H1 (cell line): ENCODE measurements around the gene USP37.

Source experiments
- CHD1 ChIP-seq: IDR thresholded peaks from 2 replicates; pipeline ENCODE4 v1.6.1; 2012; ENCODE audit warnings: low read depth, low read length, improper control_type of control experiment
- CTCF ChIP-seq, 3 experiments: IDR thresholded peaks; 1 replicate in 2 of 3; 2 replicates in 1 of 3; pipeline versions ENCODE4 v1.5.1 to v1.6.1; 2011; ENCODE audit warnings: low read length in 3 of 3, mild to moderate bottlenecking in 3 of 3, inconsistent platforms in 2 of 3, low read depth in 1 of 3, moderate library complexity in 1 of 3; ENCODE audit not compliant: insufficient read depth in 1 of 3; ENCODE audit errors: control extremely low read depth in 1 of 3
- EP300 ChIP-seq, 2 experiments: IDR thresholded peaks; 1 replicate in 1 of 2; 2 replicates in 1 of 2; pipeline ENCODE4 v1.6.1; 2011 to 2012; ENCODE audit warnings: low read depth in 2 of 2, low read length in 2 of 2, mild to moderate bottlenecking in 2 of 2, borderline replicate concordance in 1 of 2, inconsistent platforms in 1 of 2, moderate library complexity in 1 of 2
- EZH2 ChIP-seq: fragments of 200-600 bp; sonication (generic); IDR thresholded peaks from 2 replicates; pipeline ENCODE4 v1.7.1; 2012; ENCODE audit warnings: low read depth, mild to moderate bottlenecking, moderate library complexity, low read length, inconsistent platforms; ENCODE audit not compliant: severe bottlenecking
- GTF2F1 ChIP-seq: IDR thresholded peaks from 2 replicates; pipeline ENCODE4 v1.6.1; 2012; ENCODE audit warnings: low read depth, low read length, improper control_type of control experiment, borderline replicate concordance
- JUN ChIP-seq: IDR thresholded peaks from 2 replicates; pipeline ENCODE4 v1.6.1; 2011; ENCODE audit warnings: low read depth, mild to moderate bottlenecking, improper control_type of control experiment, low read length
- KDM1A ChIP-seq: fragments of 200-600, 300-600 bp; sonication (generic); IDR thresholded peaks from 2 replicates; pipeline ENCODE4 v1.7.1; 2016; ENCODE audit warnings: mild to moderate bottlenecking, low read length, borderline replicate concordance
- MAX ChIP-seq: IDR thresholded peaks from 2 replicates; pipeline ENCODE4 v1.6.1; 2012; ENCODE audit warnings: inconsistent platforms
- POLR2A ChIP-seq, 2 experiments: IDR thresholded peaks; 1 replicate in 1 of 2; 2 replicates in 1 of 2; pipeline ENCODE4 v1.6.1; 2011; ENCODE audit warnings: low read depth in 2 of 2, low read length in 2 of 2, mild to moderate bottlenecking in 2 of 2; ENCODE audit errors: control extremely low read depth in 1 of 2
- RAD21 ChIP-seq, 2 experiments: IDR thresholded peaks in 1 of 2; conservative IDR thresholded peaks in 1 of 2; 2 replicates each; pipeline ENCODE4 v1.6.1; 2011; ENCODE audit warnings: low read depth in 2 of 2, low read length in 2 of 2, improper control_type of control experiment in 1 of 2, inconsistent platforms in 1 of 2, mild to moderate bottlenecking in 1 of 2, moderate library complexity in 1 of 2
- SIX5 ChIP-seq: IDR thresholded peaks from 2 replicates; pipeline ENCODE4 v1.6.1; 2011; ENCODE audit warnings: mild to moderate bottlenecking, low read depth, low read length
- TAF1 ChIP-seq: IDR thresholded peaks from 2 replicates; pipeline ENCODE4 v1.6.1; 2011; ENCODE audit warnings: mild to moderate bottlenecking, low read depth, low read length
- USF2 ChIP-seq: IDR thresholded peaks from 2 replicates; pipeline ENCODE4 v1.6.1; 2011; ENCODE audit warnings: low read length, improper control_type of control experiment

DNA sequence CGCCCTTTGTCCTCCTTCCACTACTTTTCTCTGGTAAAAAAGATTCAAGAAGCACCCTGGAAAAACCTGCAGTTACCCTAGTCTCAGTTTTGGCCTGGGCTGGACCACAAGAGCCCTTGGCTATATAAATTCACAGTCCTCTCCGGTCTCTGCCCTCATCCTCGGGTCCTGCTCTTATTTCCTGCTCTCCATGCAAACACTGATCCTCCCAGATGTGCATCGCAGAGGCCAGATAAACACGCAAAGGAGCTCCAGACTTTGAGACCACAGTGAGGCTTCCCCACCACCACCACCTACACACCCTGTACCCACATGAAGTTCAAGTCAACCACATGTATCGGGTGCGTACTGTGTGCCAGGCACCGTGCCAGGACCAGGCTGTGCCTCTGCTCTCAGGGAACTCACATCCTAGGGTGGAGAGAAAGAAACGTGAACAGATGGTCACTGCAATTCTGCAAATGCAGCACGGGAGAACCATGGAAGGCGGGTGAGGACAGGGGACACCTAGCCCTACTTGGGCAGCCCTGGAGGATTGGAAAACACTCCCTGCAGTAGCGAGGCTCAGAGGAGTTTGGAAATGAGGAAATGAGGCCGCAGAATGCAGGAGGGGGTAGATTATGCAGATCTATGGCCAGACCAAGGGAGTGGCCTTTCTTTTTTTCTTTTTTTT lies 161.1 kb downstream of the USP37 start:
- no peak for TF ChIP-seq CTCF (IDR thresholded peaks at IDR 0.05; ENCODE audit: control extremely low read depth in 1 of 3, insufficient read depth in 1 of 3, low read depth in 1 of 3, low read length in 3 of 3)
- no peak for TF ChIP-seq RAD21 (IDR thresholded peaks at IDR 0.05 in 1 of 2, conservative IDR thresholded peaks at IDR 0.05 in 1 of 2; ENCODE audit: low read depth in 2 of 2, low read length in 2 of 2)
- no peak for TF ChIP-seq JUN
- TF ChIP-seq POLR2A (IDR thresholded peaks at IDR 0.05; ENCODE audit: control extremely low read depth in 1 of 2, low read depth in 2 of 2, low read length in 2 of 2), result no peak; a peak in 1 of 3 replicates
- no peak for TF ChIP-seq MAX
- no peak for TF ChIP-seq EZH2
- TF ChIP-seq USF2, result no peak
- no peak for TF ChIP-seq EP300 (IDR thresholded peaks at IDR 0.05; ENCODE audit: borderline replicate concordance in 1 of 2, low read depth in 2 of 2, low read length in 2 of 2)
- no peak for TF ChIP-seq TAF1
- no peak for TF ChIP-seq GTF2F1
- TF ChIP-seq SIX5, result no peak
- no peak for TF ChIP-seq KDM1A
- no peak for TF ChIP-seq CHD1
